DND-41 (cell line): ENCODE data around the gene PTGFRN.

Experiments
- ATAC-seq: fragments of 200-7000 bp; cut with Tn5 transposase; 3 replicates; pipeline ENCODE4 v1.9.1; 2021; ENCODE audit warnings: low read depth; ENCODE audit not compliant: insufficient read depth
- DNase-seq: peaks from one replicate; pipeline ENCODE4 v3.0.0-alpha.2; 2020
- H2AFZ ChIP-seq: 2 replicates; pipeline ENCODE4 v1.6.0; 2012; ENCODE audit warnings: low read depth, low read length
- H3K27ac ChIP-seq: 2 replicates; pipeline ENCODE4 v1.5.1; 2012; ENCODE audit warnings: low read length, inconsistent platforms
- H3K27me3 ChIP-seq: fragments of 200-600 bp; sonication (generic); 2 replicates; pipeline ENCODE4 v1.6.0; 2012; ENCODE audit warnings: low read length, mild to moderate bottlenecking, inconsistent platforms; ENCODE audit not compliant: insufficient read depth, poor library complexity
- H3K36me3 ChIP-seq: 2 replicates; pipeline ENCODE4 v1.5.1; 2012; ENCODE audit warnings: low read length, inconsistent platforms; ENCODE audit not compliant: insufficient read depth
- H3K4me1 ChIP-seq: 2 replicates; pipeline ENCODE4 v1.5.1; 2012; ENCODE audit warnings: mild to moderate bottlenecking, low read length; ENCODE audit not compliant: insufficient read depth
- H3K4me2 ChIP-seq: 2 replicates; pipeline ENCODE4 v1.6.0; 2012; ENCODE audit warnings: mild to moderate bottlenecking, moderate library complexity, low read length, inconsistent platforms; ENCODE audit not compliant: insufficient read depth
- H3K4me3 ChIP-seq, 2 experiments: fragments of 200-600 bp in 1 of 2; shearing (Covaris generic) in 1 of 2; 2 replicates each; pipeline ENCODE4 v1.5.1; 2012 to 2016; ENCODE audit warnings: inconsistent platforms in 2 of 2, low read length in 2 of 2, mild to moderate bottlenecking in 2 of 2, low read depth in 1 of 2, moderate library complexity in 1 of 2
- H3K79me2 ChIP-seq: 2 replicates; pipeline ENCODE4 v1.6.0; 2012; ENCODE audit warnings: low read length, inconsistent platforms; ENCODE audit not compliant: insufficient read depth
- H3K9ac ChIP-seq: 2 replicates; pipeline ENCODE4 v1.6.0; 2012; ENCODE audit warnings: low read depth, mild to moderate bottlenecking, inconsistent platforms, low read length, moderate library complexity
- H3K9me3 ChIP-seq: 2 replicates; pipeline ENCODE4 v1.5.1; 2012; ENCODE audit warnings: low read length, moderate library complexity, mild to moderate bottlenecking, inconsistent platforms; ENCODE audit not compliant: insufficient read depth, severe bottlenecking
- H4K20me1 ChIP-seq: 2 replicates; pipeline ENCODE4 v1.6.0; 2012; ENCODE audit warnings: low read length; ENCODE audit not compliant: insufficient read depth
- EZH2 ChIP-seq: IDR thresholded peaks from 3 replicates; pipeline ENCODE4 v1.6.1; 2012; ENCODE audit warnings: borderline replicate concordance, low read depth, mild to moderate bottlenecking, moderate library complexity, low read length, inconsistent platforms; ENCODE audit not compliant: severe bottlenecking
- TF ChIP-seq, protein P1 (sequence below): IDR thresholded peaks from 2 replicates; pipeline ENCODE4 v1.5.1; 2012; ENCODE audit warnings: borderline replicate concordance, low read length, moderate library complexity, mild to moderate bottlenecking; ENCODE audit not compliant: poor library complexity, severe bottlenecking; ENCODE audit errors: extremely low read depth

The PTGFRN gene

DNA sequence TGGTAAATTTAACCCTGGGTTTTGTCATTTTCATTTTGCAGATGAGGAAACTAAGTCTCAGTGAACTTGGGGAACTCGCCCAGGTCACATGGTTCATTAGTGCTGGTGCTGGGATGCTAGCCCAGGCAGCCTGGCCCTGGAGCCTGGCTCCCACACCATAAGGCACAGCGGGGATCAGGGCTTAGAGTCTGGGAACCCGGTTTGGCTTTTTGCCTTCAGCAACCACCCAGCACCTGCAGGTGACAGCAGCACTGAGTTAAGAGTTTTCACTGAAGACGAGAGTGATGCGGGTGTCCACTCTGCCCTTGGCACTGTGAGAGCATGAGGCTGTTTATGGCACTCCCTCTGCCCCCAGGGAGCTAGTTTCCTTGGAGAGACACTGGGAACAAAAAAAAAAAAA is 73.4 kb downstream of the PTGFRN start:
- H3K4me3 ChIP-seq = no peak overlapping the region
- no peak overlapping the region for H3K4me2 ChIP-seq
- H3K79me2 ChIP-seq = no peaks in the 10 kb centered on the region
- peaks cover 20% of the 10 kb centered on the region for H3K4me1 ChIP-seq
- no peak overlapping the region for H2AFZ ChIP-seq
- DNase-seq (no peak), ATAC-seq (no peak)
- no peaks in the 10 kb centered on the region for H4K20me1 ChIP-seq
- no peaks in the 10 kb centered on the region for H3K27me3 ChIP-seq
- H3K9me3 ChIP-seq = no peaks in the 10 kb centered on the region
- H3K27ac ChIP-seq = no peak overlapping the region
- H3K9ac ChIP-seq = no peak overlapping the region
- no peak for TF ChIP-seq EZH2
- TF ChIP-seq, protein P1, sequence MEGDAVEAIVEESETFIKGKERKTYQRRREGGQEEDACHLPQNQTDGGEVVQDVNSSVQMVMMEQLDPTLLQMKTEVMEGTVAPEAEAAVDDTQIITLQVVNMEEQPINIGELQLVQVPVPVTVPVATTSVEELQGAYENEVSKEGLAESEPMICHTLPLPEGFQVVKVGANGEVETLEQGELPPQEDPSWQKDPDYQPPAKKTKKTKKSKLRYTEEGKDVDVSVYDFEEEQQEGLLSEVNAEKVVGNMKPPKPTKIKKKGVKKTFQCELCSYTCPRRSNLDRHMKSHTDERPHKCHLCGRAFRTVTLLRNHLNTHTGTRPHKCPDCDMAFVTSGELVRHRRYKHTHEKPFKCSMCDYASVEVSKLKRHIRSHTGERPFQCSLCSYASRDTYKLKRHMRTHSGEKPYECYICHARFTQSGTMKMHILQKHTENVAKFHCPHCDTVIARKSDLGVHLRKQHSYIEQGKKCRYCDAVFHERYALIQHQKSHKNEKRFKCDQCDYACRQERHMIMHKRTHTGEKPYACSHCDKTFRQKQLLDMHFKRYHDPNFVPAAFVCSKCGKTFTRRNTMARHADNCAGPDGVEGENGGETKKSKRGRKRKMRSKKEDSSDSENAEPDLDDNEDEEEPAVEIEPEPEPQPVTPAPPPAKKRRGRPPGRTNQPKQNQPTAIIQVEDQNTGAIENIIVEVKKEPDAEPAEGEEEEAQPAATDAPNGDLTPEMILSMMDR = no peak
- no peaks in the 10 kb centered on the region for H3K36me3 ChIP-seq

GRCh38 chr1:116983678-116984077 is 74.0 kb downstream of the PTGFRN start:
- no peak overlapping the region for H3K4me3 ChIP-seq
- H3K36me3 ChIP-seq = no peaks in the 10 kb centered on the region
- no peak overlapping the region for H3K9ac ChIP-seq
- H3K9me3 ChIP-seq = no peaks in the 10 kb centered on the region
- ATAC-seq (no peak), DNase-seq (no peak)
- no peak overlapping the region for H2AFZ ChIP-seq
- H3K4me2 ChIP-seq = no peak overlapping the region
- H4K20me1 ChIP-seq = no peaks in the 10 kb centered on the region
- peaks cover 21% of the 10 kb centered on the region for H3K4me1 ChIP-seq
- no peak overlapping the region for H3K27ac ChIP-seq
- no peaks in the 10 kb centered on the region for H3K27me3 ChIP-seq
- H3K79me2 ChIP-seq = no peaks in the 10 kb centered on the region
- no peak for TF ChIP-seq EZH2
- TF ChIP-seq, protein P1 = no peak

DNA sequence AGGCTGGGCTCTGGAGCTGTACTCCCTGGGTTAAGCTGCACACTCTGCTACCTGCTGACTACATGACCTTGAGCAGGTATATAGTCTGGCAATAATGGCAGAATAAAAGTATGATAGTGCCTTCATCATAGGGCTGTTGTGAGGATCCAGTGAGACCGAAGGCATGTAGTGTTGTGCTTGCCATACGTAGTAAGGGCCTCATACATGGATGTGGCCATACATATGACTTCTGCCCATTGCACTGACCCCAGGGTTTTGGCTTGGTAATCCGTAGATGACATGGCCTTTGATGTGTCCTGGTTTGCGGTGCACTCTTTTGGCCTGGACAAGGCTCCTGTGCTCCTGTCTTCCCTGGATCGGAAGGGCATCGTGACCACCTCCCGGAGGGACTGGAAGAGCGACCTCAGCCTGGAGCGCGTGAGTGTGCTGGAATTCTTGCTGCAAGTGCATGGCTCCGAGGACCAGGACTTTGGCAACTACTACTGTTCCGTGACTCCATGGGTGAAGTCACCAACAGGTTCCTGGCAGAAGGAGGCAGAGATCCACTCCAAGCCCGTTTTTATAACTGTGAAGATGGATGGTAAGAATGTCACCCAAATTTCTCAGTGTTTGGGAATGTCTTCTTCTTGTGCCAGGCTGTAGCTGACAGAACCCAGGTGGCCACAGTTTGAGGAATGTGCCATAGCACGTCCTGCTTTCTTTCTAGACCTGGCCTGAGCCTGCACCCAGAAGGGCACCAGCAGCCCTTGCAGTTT is 74.9 kb downstream of the PTGFRN start:
- Histone ChIP-seq H3K9me3 (no peaks in the 10 kb centered on the region), H3K79me2 (no peaks in the 10 kb centered on the region), H3K4me3 (no peak overlapping the region), H3K4me2 (no peak overlapping the region), H3K27me3 (no peaks in the 10 kb centered on the region), H3K36me3 (no peaks in the 10 kb centered on the region), H3K4me1 (peaks cover 21% of the 10 kb centered on the region), H3K9ac (no peak overlapping the region), H2AFZ (no peak overlapping the region), H3K27ac (no peak overlapping the region), H4K20me1 (no peaks in the 10 kb centered on the region)
- ATAC-seq (no peak), DNase-seq (no peak)
- TF ChIP-seq, protein P1 = no peak
- TF ChIP-seq EZH2 = no peak
